HepG2 (cell line): ENCODE results near the gene PNLIPRP1.

ENCODE experiments used
- ARID3A ChIP-seq: IDR thresholded peaks from 2 replicates; pipeline ENCODE4 v1.6.1; 2012; ENCODE audit warnings: low read depth, low read length, improper control_type of control experiment
- CTCF ChIP-seq: sonication (generic); formaldehyde crosslinking; IDR thresholded peaks from 2 replicates; pipeline ENCODE4 v1.5.0; 2020; ENCODE audit warnings: mild to moderate bottlenecking, missing genetic modification reagents, moderate library complexity
- MAFK ChIP-seq, 2 experiments: IDR thresholded peaks in 1 of 2; conservative IDR thresholded peaks in 1 of 2; 2 replicates each; pipeline ENCODE4 v1.6.1; 2011; ENCODE audit warnings: improper control_type of control experiment in 2 of 2, low read length in 2 of 2
- ZHX2 ChIP-seq, 2 experiments: sonication (generic) in 1 of 2; formaldehyde crosslinking in 1 of 2; IDR thresholded peaks; 2 replicates each; pipeline versions ENCODE4 v1.6.1 to v1.9.0; 2014 to 2022; ENCODE audit warnings: antibody characterized with exemption in 1 of 2, borderline replicate concordance in 1 of 2, inconsistent platforms in 1 of 2, low read depth in 1 of 2, missing genetic modification reagents in 1 of 2

GRCh38 chr10:116621476-116621875 is 30.7 kb downstream of the PNLIPRP1 start:
- no peak for TF ChIP-seq MAFK (conservative IDR thresholded peaks at IDR 0.05 in 1 of 2, IDR thresholded peaks at IDR 0.05 in 1 of 2; ENCODE audit: low read length in 2 of 2)
- TF ChIP-seq CTCF (CRISPR knock-in tag), result no peak
- no peak for TF ChIP-seq ZHX2 (IDR thresholded peaks at IDR 0.05; ENCODE audit: low read depth)
- TF ChIP-seq ZHX2 (CRISPR knock-in tag; IDR thresholded peaks at IDR 0.05; ENCODE audit: borderline replicate concordance), result no peak
- no peak for TF ChIP-seq ARID3A
